ENCODE data around the gene PAQR9. TPM values are rescaled to one million over a fixed set of nuclear protein-coding genes. Genes with fewer than 3 reads are reported as not detected.
"Not testable (repeated sequence)": the region's sequence is repeated elsewhere in the genome, so short reads cannot be mapped to it uniquely, and the experiment has no call there.

PAQR9 gene
- total and polyA plus RNA-seq, 2 donors from 2014 or later, result 0.09 TPM; not detected in 1

DNA sequence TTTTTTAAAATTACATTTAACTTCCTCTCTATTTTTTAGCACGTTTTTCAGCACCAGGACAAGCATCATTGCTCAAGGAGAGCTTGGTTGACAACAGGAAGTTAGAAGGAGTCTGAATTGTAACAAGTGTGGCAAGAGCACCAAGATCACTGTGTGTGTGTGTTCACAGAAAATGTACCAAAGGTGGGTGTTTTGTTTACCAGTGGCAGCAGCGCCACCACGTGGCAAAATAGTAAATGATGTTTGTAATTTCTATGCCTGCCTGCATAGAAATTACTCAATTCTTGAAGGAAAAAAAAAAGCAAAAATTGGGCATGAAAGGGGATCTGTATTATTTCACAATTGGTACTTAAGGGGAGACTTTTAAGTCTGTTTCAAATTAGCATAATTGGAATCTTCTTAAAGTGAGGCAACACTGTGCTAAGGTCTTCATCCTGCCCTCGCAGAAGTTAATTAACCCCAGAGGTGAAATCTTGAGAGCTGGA, 30.5 kb upstream of the PAQR9 start:
- Histone ChIP-seq H3K4me1 (ENCODE audit: control insufficient read depth in 2 of 3, insufficient read depth in 2 of 3, low read depth in 1 of 3, low read length in 3 of 3) (peaks cover 0 to 4% (median 3%) of the 10 kb centered on the region in 3 donors), H3K9ac (ENCODE audit: low read length in 3 of 3) (no peak overlapping the region), H3K36me3 (ENCODE audit: control insufficient read depth in 2 of 3, insufficient read depth in 3 of 3, low read length in 3 of 3) (no peaks in the 10 kb centered on the region), H3K9me3 (ENCODE audit: control insufficient read depth in 2 of 3, insufficient read depth in 1 of 3, low read length in 3 of 3) (no peaks in the 10 kb centered on the region), H3K27ac (ENCODE audit: low read depth in 2 of 2, low read length in 2 of 2) (no peak overlapping the region), H3K27me3 (ENCODE audit: control insufficient read depth, insufficient read depth, low read length) (no peaks in the 10 kb centered on the region), H3K4me3 (ENCODE audit: low read length in 3 of 3) (no peak overlapping the region)
- FAIRE-seq (no peak), DNase-seq (peak in 4 of 5 donors; percentile 66 to 89 (median 72))
- intact Hi-C loops (cut with DNase I), result loop anchor here (10.0 kb wide), 1 partner anchor 409 kb away; no protein-coding TSS in a partner anchor
- TF ChIP-seq, protein P1, sequence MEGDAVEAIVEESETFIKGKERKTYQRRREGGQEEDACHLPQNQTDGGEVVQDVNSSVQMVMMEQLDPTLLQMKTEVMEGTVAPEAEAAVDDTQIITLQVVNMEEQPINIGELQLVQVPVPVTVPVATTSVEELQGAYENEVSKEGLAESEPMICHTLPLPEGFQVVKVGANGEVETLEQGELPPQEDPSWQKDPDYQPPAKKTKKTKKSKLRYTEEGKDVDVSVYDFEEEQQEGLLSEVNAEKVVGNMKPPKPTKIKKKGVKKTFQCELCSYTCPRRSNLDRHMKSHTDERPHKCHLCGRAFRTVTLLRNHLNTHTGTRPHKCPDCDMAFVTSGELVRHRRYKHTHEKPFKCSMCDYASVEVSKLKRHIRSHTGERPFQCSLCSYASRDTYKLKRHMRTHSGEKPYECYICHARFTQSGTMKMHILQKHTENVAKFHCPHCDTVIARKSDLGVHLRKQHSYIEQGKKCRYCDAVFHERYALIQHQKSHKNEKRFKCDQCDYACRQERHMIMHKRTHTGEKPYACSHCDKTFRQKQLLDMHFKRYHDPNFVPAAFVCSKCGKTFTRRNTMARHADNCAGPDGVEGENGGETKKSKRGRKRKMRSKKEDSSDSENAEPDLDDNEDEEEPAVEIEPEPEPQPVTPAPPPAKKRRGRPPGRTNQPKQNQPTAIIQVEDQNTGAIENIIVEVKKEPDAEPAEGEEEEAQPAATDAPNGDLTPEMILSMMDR (IDR thresholded peaks at IDR 0.05; ENCODE audit: borderline replicate concordance, extremely low read depth, insufficient read depth), result peak; percentile 65

DNA sequence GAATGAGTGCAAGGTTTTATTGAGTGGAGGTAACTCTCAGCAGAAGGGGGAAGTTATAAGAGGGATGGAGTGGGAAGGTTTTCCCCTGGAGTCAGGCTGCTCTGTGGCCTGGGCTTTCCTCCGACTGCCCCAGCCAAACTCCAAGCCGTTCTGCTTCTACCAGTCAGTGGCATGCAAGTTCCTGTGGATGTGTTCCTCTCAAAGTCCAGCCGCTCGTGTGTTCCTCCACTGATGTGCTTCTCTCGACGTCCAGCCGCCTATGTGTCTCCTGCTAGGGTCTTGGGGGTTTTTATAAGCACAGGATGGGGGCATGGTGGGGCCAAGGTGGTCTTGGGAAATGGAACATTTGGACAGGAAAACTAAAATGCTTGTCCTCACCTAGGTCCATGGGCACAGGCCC, 28.8 kb upstream of the PAQR9 start:
- DNase-seq, result no peak
- FAIRE-seq, result no peak
- no peak overlapping the region for H3K9ac ChIP-seq (ENCODE audit: low read length in 3 of 3)
- peaks cover 0 to 3% (median 0%) of the 10 kb centered on the region in 3 donors for H3K4me1 ChIP-seq (ENCODE audit: control insufficient read depth in 2 of 3, insufficient read depth in 2 of 3, low read depth in 1 of 3, low read length in 3 of 3)
- intact Hi-C loops (cut with DNase I), result loop anchor here (10.0 kb wide), 1 partner anchor 408 kb away; no protein-coding TSS in a partner anchor
- H3K4me3 ChIP-seq (ENCODE audit: low read length in 3 of 3), result no peak overlapping the region
- no peaks in the 10 kb centered on the region for H3K36me3 ChIP-seq (ENCODE audit: control insufficient read depth in 2 of 3, insufficient read depth in 3 of 3, low read length in 3 of 3)
- no peaks in the 10 kb centered on the region for H3K9me3 ChIP-seq (ENCODE audit: control insufficient read depth in 2 of 3, insufficient read depth in 1 of 3, low read length in 3 of 3)
- H3K27ac ChIP-seq (ENCODE audit: low read depth in 2 of 2, low read length in 2 of 2), result no peak overlapping the region
- TF ChIP-seq, protein P1 (IDR thresholded peaks at IDR 0.05; ENCODE audit: borderline replicate concordance, extremely low read depth, insufficient read depth), result no peak
- no peaks in the 10 kb centered on the region for H3K27me3 ChIP-seq (ENCODE audit: control insufficient read depth, insufficient read depth, low read length)

DNA sequence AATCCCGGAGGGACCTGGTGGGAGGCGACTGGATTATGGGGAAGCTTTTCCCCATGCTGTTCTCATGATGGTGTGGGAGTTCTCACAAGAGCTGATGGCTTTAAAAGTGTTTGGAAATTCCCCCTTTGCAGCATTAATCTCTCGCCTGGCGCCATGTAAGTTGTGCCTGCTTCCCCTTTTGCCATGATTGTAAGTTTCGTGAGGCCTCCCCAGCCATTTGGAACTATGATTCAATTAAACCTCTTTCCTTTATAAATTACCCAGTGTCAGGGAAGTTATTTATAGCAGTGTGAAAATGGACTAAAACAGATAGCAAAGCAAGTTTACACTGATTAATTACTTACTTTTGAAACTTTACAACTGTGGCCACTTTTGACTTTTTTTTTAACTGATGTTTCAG, 27.2 kb upstream of the PAQR9 start:
- Histone ChIP-seq H3K36me3 (ENCODE audit: control insufficient read depth in 2 of 3, insufficient read depth in 3 of 3, low read length in 3 of 3) (no peaks in the 10 kb centered on the region), H3K9ac (ENCODE audit: low read length in 3 of 3) (no peak overlapping the region), H3K9me3 (ENCODE audit: control insufficient read depth in 2 of 3, insufficient read depth in 1 of 3, low read length in 3 of 3) (no peaks in the 10 kb centered on the region), H3K27ac (ENCODE audit: low read depth in 2 of 2, low read length in 2 of 2) (no peak overlapping the region), H3K4me3 (ENCODE audit: low read length in 3 of 3) (no peak overlapping the region), H3K27me3 (ENCODE audit: control insufficient read depth, insufficient read depth, low read length) (no peaks in the 10 kb centered on the region), H3K4me1 (ENCODE audit: control insufficient read depth in 2 of 3, insufficient read depth in 2 of 3, low read depth in 1 of 3, low read length in 3 of 3) (no peaks in the 10 kb centered on the region)
- DNase-seq, result peak in 1 of 5 donors; percentile 12
- FAIRE-seq, result no peak
- TF ChIP-seq, protein P1 (IDR thresholded peaks at IDR 0.05; ENCODE audit: borderline replicate concordance, extremely low read depth, insufficient read depth), result no peak
- intact Hi-C loops (cut with DNase I), result loop anchor here (10.0 kb wide), 1 partner anchor 406 kb away; no protein-coding TSS in a partner anchor

DNA sequence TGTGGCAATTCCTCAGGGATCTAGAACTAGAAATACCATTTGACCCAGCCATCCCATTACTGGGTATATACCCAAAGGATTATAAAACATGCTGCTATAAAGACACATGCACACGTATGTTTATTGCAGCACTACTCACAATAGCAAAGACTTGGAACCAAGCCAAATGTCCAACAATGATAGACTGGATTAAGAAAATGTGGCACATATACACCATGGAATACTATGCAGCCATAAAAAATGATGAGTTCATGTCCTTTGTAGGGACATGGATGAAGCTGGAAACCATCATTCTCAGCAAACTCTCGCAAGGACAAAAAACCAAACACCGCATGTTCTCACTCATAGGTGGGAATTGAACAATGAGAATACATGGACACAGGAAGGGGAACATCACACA, 25.4 kb upstream of the PAQR9 start:
- H3K4me3 ChIP-seq (ENCODE audit: low read length in 3 of 3); DNase-seq; FAIRE-seq; H3K36me3 ChIP-seq (ENCODE audit: control insufficient read depth in 2 of 3, insufficient read depth in 3 of 3, low read length in 3 of 3); H3K4me1 ChIP-seq (ENCODE audit: control insufficient read depth in 2 of 3, insufficient read depth in 2 of 3, low read depth in 1 of 3, low read length in 3 of 3); intact Hi-C loops (cut with DNase I); H3K9me3 ChIP-seq (ENCODE audit: control insufficient read depth in 2 of 3, insufficient read depth in 1 of 3, low read length in 3 of 3); H3K27me3 ChIP-seq (ENCODE audit: control insufficient read depth, insufficient read depth, low read length); H3K9ac ChIP-seq (ENCODE audit: low read length in 3 of 3); H3K27ac ChIP-seq (ENCODE audit: low read depth in 2 of 2, low read length in 2 of 2): not testable (repeated sequence)

DNA sequence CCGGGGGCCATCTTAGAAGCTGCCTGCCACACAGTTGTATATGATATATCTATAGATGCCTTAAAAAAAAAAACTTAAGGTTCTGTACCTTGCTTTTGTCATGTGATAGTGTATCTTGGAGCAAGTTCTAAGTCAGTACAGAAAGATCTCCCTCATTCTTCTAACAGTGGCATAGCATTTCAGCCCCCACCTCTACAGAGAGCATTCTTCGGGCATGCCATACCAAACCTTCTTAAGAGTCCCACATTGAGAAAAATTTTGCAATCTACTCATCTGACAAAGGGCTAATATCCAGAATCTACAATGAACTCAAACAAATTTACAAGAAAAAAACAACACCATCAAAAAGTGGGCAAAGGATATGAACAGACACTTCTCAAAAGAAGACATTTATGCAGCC, 24.7 kb upstream of the PAQR9 start:
- intact Hi-C loops (cut with DNase I); H3K36me3 ChIP-seq (ENCODE audit: control insufficient read depth in 2 of 3, insufficient read depth in 3 of 3, low read length in 3 of 3); DNase-seq; H3K4me1 ChIP-seq (ENCODE audit: control insufficient read depth in 2 of 3, insufficient read depth in 2 of 3, low read depth in 1 of 3, low read length in 3 of 3); H3K27me3 ChIP-seq (ENCODE audit: control insufficient read depth, insufficient read depth, low read length); H3K4me3 ChIP-seq (ENCODE audit: low read length in 3 of 3); H3K9me3 ChIP-seq (ENCODE audit: control insufficient read depth in 2 of 3, insufficient read depth in 1 of 3, low read length in 3 of 3); H3K9ac ChIP-seq (ENCODE audit: low read length in 3 of 3); FAIRE-seq; H3K27ac ChIP-seq (ENCODE audit: low read depth in 2 of 2, low read length in 2 of 2): not testable (repeated sequence)

All from kidney (tissue), 14 donors.